LNCAP (cell line): Measurements from ENCODE around the gene SUV39H1.

Source experiments
- CTCF ChIP-seq: fragments of 450-650 bp; IDR thresholded peaks from 2 replicates; pipeline ENCODE4 v1.5.1; 2017; ENCODE audit warnings: mild to moderate bottlenecking

SUV39H1 gene

GRCh38 chrX:48676106-48676892, 20.2 kb upstream of the SUV39H1 start:
- no peak for TF ChIP-seq CTCF

GRCh38 chrX:48676893-48677270, 19.7 kb upstream of the SUV39H1 start:
- TF ChIP-seq CTCF: no peak

GRCh38 chrX:48677516-48677915, 19.0 kb upstream of the SUV39H1 start:
- no peak for TF ChIP-seq CTCF

GRCh38 chrX:48681539-48682183, 14.9 kb upstream of the SUV39H1 start:
- TF ChIP-seq CTCF: no peak

- TF ChIP-seq CTCF: no peak
Measured at GRCh38 chrX:48683411-48683982, 13.0 kb upstream of the SUV39H1 start, which contains the start of gene WAS. WAS (plus strand) TSS chrX:48683799; CDS start chrX:48683854, 55 bp downstream.

- no peak for TF ChIP-seq CTCF
Measured at GRCh38 chrX:48684134-48684533, 12.4 kb upstream of the SUV39H1 start.

- no peak for TF ChIP-seq CTCF
Measured at GRCh38 chrX:48685416-48685815, 11.1 kb upstream of the SUV39H1 start.
